Amniotic stem cell (primary cell): ENCODE results near the gene PLEKHF1.

Experiments
- DNase-seq: peaks from one replicate; lab custom pipeline; 2025; lab: John Stamatoyannopoulos, UW

PLEKHF1 gene

GRCh38 chr19:29678484-29679106, 13.3 kb downstream of the PLEKHF1 start:
- no peak for DNase-seq

- no peak for DNase-seq
Measured at GRCh38 chr19:29679598-29680210, 14.4 kb downstream of the PLEKHF1 start.

GRCh38 chr19:29680447-29680846, 15.2 kb downstream of the PLEKHF1 start:
- no peak for DNase-seq

GRCh38 chr19:29680937-29681336, 15.7 kb downstream of the PLEKHF1 start:
- no peak for DNase-seq

- DNase-seq: no peak
Measured at GRCh38 chr19:29681422-29682235, 16.4 kb downstream of the PLEKHF1 start.

- no peak for DNase-seq
Measured at GRCh38 chr19:29682236-29682895, 17.1 kb downstream of the PLEKHF1 start.

GRCh38 chr19:29683009-29683408, 17.7 kb downstream of the PLEKHF1 start:
- DNase-seq: no peak

GRCh38 chr19:29685326-29685725, 20.1 kb downstream of the PLEKHF1 start:
- no peak for DNase-seq

- no peak for DNase-seq
Measured at GRCh38 chr19:29686285-29686805, 21.1 kb downstream of the PLEKHF1 start.

GRCh38 chr19:29687244-29687896, 22.1 kb downstream of the PLEKHF1 start:
- DNase-seq: peak; percentile 96

GRCh38 chr19:29687897-29688728, 22.9 kb downstream of the PLEKHF1 start:
- DNase-seq: no peak

- no peak for DNase-seq
Measured at GRCh38 chr19:29690842-29691241, 25.6 kb downstream of the PLEKHF1 start.

- no peak for DNase-seq
Measured at GRCh38 chr19:29694161-29694560, 28.9 kb downstream of the PLEKHF1 start.

- no peak for DNase-seq
Measured at GRCh38 chr19:29694669-29695627, 29.7 kb downstream of the PLEKHF1 start.

GRCh38 chr19:29695765-29696564, 30.7 kb downstream of the PLEKHF1 start:
- no peak for DNase-seq

- no peak for DNase-seq
Measured at GRCh38 chr19:29696565-29696846, 31.2 kb downstream of the PLEKHF1 start.

- DNase-seq: no peak
Measured at GRCh38 chr19:29697523-29698261, 32.4 kb downstream of the PLEKHF1 start.

GRCh38 chr19:29699861-29700260, 34.6 kb downstream of the PLEKHF1 start:
- DNase-seq: no peak
